GM12864 (cell line): ENCODE results near the gene ZBP1.
"Not testable (repeated sequence)": the region's sequence is repeated elsewhere in the genome, so short reads cannot be mapped to it uniquely, and the experiment has no call there.

Source experiments
- DNase-seq: peaks from one replicate; pipeline ENCODE4 v3.0.0-alpha.2; 2011; ENCODE audit warnings: low read depth
- H3K4me3 ChIP-seq: 2 replicates; pipeline ENCODE4 v1.5.1; 2011; ENCODE audit warnings: mild to moderate bottlenecking, low read depth, low read length, control low read depth
- TF ChIP-seq, protein P1 (sequence below): IDR thresholded peaks from 2 replicates; pipeline ENCODE4 v1.5.1; 2011; ENCODE audit warnings: low read depth, mild to moderate bottlenecking, moderate library complexity, low read length, control low read depth, inconsistent platforms; ENCODE audit errors: missing control alignments

The ZBP1 gene

DNA sequence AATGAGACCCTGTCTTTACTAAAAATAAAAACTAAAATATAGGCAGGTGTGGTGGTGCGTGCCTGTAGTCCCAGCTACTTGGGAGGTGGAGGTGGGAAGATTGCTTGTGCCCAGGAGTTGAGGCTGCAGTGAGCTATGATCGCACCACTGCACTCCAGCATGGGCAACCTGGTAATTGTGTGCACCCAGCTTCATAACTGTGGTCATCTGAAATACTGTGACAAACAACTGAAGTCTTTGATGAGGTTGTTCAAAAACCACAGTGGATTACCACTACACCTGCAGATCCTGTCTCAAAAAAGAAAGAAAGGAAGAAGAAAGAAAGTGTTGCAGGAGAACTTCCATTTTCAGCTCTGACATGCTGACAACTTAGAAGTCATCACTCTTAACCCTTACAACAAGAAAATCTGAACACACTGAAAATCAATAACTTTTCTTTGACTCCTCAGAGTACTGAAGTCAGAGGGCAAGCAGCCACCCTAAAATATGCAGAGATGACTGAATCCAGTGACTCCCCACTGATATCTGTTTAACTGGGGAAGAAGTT lies 13.8 kb upstream of the ZBP1 start:
- TF ChIP-seq, protein P1, sequence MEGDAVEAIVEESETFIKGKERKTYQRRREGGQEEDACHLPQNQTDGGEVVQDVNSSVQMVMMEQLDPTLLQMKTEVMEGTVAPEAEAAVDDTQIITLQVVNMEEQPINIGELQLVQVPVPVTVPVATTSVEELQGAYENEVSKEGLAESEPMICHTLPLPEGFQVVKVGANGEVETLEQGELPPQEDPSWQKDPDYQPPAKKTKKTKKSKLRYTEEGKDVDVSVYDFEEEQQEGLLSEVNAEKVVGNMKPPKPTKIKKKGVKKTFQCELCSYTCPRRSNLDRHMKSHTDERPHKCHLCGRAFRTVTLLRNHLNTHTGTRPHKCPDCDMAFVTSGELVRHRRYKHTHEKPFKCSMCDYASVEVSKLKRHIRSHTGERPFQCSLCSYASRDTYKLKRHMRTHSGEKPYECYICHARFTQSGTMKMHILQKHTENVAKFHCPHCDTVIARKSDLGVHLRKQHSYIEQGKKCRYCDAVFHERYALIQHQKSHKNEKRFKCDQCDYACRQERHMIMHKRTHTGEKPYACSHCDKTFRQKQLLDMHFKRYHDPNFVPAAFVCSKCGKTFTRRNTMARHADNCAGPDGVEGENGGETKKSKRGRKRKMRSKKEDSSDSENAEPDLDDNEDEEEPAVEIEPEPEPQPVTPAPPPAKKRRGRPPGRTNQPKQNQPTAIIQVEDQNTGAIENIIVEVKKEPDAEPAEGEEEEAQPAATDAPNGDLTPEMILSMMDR, result no peak
- no peak for DNase-seq
- H3K4me3 ChIP-seq, result no peak overlapping the region

DNA sequence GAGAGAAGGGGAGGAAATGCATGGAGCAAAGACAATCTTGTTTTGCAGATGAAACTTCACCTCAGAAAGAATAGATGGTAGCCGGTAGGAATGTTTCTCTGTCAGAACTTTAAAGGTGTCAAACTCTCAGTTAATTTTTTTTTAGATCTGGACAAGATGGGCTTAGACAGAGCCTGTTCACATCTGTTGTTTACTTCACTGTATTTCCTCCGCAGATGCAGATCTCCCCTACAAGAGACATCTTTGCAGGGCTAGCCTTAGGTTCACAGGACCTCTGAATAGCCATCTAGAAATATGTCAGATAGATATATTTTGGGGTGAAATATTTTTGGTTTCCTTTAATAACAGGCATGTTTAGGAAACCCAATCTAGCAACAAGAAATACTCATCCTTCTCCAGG lies 12.1 kb upstream of the ZBP1 start:
- TF ChIP-seq, protein P1, result no peak
- H3K4me3 ChIP-seq, result no peak overlapping the region

DNA sequence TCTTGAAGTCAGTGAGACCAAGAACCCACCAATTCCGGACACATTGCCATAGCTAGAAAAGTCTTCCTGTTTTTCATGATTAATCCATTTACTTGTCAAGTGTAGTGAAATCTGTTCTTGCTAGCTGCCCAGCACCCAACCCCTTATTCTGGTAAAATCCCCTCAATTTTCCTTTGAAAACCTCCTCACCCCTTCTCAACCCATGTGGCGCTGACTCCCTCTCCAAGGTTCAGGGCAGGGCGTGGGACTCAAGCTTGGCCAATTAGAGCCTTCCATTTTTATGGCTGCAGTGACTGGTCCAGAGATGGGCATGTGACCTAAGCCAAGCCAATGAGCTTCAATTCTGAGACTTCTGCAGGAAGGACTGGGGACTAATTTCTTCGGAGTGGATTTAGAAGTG lies 9.8 kb upstream of the ZBP1 start:
- no peak overlapping the region for H3K4me3 ChIP-seq
- TF ChIP-seq, protein P1, result no peak
- no peak for DNase-seq

More for the DNA sequence above, 12.1 kb upstream of the ZBP1 start:
- no peak for DNase-seq

DNA sequence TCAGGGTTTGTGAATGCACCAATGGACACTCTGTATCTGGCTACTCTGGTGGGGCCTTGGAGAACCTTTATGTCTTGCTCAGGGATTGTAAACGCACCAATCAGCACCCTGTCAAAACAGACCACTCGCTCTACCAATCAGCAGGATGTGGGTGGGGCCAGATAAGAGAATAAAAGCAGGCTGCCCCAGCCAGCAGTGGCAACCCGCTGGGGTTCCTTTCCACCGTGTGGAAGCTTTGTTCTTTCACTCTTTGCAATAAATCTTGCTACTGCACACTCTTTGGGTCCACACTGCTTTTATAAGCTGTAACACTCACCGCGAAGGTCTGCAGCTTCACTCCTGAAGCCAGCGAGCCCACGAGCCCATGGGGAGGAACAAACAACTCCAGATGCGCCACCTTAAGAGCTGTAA lies 9.3 kb upstream of the ZBP1 start:
- not testable (repeated sequence) for H3K4me3 ChIP-seq, DNase-seq

DNA sequence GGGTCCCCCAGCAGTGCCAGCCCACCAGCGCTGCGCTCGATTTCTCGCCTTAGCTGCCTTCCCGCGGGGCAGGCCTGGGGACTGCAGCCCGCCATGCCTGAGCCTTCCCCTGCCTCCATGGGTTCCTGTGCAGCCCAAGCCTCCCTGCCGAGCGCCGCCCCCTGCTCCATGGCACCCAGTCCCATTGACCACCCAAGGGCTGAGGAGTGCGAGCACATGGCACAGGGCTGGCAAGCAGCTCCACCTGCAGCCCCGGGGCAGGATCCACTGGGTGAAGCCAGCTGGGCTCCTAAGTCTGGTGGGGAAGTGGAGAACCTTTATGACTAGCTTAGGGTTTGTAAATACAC lies 8.7 kb upstream of the ZBP1 start:
- not testable (repeated sequence) for H3K4me3 ChIP-seq, DNase-seq

DNA sequence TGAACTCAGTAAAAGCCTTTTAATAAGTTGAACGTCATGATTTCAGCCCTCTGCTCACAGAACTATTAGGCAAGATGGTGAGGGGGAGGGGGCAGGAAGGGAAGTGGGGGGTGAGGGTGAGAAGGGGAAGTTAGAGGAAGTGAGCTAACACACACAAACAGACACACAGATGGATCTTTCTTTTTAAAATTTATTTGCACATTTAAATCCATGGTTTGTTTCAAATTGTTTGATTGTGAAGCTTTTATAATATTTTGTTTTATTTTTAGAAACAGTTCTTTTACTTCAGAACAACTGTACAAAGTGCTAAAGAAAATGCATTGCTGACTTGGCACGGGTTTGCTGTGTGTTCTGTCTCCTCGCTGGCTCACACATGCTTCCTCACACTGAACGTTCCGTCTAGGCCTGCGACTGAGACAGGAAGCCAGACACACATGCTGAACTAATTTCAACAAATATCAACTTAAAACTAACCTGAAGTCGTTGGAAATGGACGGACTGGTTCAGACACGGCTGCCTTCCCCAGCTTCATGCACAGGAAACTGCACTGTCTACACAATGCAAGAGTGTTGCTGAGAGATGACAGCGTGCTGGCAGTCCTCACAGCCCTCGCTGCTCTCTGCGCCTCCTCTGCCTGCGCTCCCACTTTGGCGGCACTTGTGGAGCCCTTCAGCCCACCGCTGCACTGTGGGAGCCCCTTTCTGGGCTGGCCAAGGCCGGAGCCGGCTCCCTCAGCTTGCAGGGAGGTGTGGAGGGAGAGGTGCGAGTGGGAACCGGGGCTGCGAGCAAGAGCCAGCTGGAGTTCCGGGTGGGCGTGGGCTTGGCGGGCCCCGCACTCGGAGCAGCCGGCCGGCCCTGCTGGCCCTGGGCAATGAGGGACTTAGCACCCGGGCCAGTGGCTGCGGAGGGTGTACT lies 8.1 kb upstream of the ZBP1 start:
- TF ChIP-seq, protein P1, result no peak
- DNase-seq, result no peak

DNA sequence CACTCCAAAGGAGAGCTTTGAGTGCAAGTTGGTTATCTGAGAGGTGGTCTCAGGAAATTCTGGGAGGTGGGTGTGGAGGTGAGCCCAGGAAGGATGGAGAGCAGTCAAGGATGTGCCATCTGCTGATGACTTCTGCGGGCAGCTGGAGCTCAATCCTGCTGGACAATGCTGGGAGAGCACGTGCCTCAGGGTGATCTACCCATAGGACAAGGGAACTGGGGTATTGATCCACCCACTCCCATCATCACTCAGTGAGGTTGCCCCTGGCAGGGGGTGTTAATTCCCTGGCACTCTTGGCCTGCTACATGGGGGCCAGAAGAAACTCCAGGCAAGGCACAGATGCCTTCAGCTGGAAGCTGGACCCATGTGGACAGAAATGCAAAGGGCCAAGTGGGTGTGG lies 7.1 kb upstream of the ZBP1 start:
- no peak overlapping the region for H3K4me3 ChIP-seq
- no peak for DNase-seq
- TF ChIP-seq, protein P1, result no peak

More for the DNA sequence above, 8.1 kb upstream of the ZBP1 start:
- H3K4me3 ChIP-seq, result no peak overlapping the region

DNA sequence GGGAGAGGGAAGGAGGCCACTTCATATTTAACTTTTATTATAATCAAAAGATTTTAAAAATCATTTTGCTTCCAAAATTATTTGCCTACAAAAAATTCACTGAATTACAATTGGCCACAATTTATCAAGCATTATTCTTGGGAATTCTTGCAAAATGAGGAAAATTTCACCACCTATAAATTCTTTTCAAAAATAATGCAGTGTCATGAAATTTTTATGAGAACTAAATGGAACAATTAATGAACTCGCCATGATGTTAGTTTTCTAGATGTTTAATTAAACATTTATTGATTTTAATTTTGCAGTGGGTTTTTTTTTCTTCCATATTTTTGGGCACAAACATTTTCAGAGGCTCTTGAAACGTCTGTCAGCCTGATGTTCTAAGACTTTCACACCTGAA lies 5.8 kb upstream of the ZBP1 start:
- TF ChIP-seq, protein P1, result no peak
- no peak for DNase-seq
- no peak overlapping the region for H3K4me3 ChIP-seq
